SH-SY5Y (cell line): ENCODE results near the gene EFNB2.

Experiments used
- GATA2 ChIP-seq: IDR thresholded peaks from 2 replicates; pipeline ENCODE4 v1.6.1; 2011; ENCODE audit warnings: mild to moderate bottlenecking, low read depth, low read length
- GATA3 ChIP-seq: IDR thresholded peaks from 2 replicates; pipeline ENCODE4 v1.6.1; 2011; ENCODE audit warnings: low read depth, mild to moderate bottlenecking, low read length, moderate library complexity

The EFNB2 gene

DNA sequence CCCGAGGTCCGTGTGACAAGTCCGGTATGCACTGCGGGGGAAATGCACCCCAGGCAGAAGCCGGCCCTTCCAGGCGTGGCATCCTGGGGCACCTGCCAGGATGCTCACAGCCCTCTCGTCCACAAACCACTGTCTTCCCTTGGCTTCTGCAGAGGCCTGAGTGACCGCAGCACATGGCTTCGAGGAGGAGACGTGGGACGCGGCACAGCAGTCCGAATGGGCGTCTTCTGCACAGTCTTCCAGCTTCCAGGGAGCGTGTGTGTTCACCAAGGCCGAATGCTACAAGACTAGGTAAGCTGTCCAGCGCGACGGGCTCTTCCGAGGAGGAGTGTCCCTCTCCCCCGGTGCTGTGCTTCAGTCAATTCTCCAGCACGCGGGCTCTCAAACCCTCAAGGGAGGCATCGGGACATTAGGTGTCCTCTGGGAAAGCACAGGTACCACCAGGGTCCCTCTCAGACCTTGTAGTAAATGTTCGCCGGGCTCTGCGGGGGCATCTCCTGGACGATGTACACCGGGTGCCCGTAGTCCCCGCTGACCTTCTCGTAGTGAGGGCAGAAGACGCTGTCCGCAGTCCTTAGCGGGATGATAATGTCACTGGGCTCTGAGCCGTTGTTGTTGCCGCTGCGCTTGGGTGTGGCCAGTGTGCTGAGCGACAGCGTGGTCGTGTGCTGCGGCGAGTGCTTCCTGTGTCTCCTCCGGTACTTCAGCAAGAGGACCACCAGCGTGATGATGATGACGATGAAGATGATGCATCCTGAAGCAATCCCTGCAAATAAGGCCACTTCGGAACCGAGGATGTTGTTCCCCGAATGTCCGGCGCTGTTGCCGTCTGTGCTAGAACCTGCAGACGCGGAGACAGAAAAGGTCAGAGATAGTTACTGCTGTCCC, 42.6 kb downstream of the EFNB2 start:
- TF ChIP-seq GATA3: no peak
- TF ChIP-seq GATA2: no peak

DNA sequence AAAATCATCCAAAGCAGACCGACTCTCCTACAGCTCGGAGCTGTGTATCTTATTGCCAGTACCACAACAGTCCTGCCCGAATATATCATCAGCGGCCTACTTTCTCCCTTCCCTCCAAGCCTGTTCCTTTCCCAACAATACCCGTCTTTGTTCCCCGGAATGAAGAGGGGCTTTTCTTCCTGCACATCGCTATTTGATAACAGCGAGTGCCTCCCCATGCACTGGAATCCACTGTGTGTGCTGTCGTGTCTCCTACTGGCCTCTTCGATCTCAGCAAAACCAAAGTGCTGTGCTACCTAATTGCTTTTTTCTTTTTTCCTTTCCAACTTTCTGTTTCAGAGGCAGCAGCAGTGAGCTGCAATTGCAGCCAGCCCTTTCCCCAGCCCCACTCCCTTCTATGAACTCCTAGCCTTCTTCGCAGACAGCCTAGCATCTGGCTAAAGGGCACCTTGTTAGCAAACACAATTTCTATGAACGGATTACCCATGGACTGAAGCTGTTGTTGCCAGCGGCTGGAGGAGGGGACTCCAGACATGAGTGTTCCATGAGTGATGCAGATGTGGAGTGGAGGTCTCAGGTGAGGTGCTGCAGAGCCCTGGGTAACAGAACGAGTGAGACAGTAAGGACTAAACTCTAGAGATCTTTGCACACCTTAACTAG, 43.4 kb downstream of the EFNB2 start:
- TF ChIP-seq GATA3 (no peak), GATA2 (no peak)

DNA sequence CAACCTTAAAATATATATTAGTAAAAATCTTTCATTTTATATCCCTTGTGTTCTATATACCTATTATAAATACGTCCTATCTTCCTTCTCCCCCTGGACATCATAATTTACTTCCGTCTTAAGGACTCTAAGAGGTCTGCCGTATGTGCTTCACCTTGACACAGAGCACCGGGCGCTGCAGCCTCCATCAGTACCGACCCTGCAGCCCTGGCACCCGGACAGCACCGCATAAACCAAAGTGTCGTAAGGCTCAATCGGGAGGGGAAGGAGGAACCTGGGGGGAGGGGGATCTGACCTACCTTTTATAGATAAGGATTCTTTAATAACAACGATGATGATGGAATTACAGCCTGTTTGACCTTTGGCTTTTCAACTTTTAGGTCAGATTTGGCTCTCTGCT, 44.0 kb downstream of the EFNB2 start:
- TF ChIP-seq GATA3 (no peak), GATA2 (no peak)

DNA sequence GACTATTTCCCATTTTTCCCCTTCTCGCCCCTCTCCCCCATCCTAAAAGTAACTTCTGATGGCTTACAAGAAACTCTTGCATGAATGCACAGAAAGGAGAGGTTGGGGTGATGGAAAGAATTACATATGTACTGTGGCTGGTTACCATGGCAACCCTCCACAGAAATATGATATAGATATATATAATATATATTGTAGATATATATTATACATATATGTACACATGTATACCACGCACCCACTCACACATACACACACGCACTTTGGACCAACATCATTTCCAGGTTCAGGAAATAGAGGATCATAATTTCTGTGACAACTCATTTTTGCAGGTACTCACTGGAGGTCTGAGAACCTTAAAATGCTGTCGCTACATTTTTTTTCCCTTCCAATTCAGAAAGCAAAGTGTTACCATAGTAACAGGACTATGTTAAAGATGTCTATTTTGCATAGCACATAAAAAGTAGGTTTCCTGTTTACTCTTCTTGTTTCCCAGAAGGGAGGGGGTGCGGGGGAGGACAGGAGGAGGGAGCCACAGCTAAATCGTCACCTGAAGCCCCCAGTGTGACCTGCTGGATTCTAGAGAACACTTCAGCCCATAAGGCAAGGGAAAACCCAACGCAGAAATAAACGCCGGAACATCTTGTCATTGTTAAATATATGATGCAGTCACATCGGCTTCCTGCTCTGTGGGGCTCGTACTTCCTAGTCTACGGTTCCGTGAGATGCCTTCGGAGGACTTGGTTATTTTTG, 44.7 kb downstream of the EFNB2 start:
- no peak for TF ChIP-seq GATA2
- TF ChIP-seq GATA3: no peak

DNA sequence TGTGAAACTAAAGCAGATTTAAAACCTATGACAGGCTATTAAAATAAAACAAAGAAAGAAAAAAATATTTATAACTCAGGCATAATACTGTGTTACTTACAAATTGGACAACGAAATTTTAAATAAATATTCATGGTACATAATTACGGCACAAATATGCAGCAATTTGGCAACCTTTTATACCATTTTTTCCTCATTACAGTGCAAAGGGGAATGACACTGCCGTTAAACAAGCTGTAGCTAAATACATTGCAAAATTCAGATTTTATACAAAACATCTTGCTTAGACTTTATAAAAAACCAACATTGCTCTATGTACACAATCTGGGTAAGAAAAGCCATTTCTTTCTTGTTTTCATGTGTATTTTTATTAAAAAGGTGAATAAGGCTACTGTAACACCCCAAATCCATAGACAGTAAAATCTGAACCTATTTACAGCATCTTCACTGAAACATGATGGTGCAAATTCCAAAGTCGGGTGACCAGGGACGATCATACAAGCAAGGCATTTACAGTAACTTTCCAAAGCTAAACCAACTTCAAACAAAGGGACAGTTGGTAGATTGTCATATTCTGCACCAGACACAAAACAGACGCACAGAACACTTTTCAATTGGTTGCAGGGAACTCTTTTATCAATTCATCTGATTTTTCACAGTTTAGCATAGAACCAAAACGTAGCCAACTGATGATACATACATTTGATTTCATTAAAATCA, 45.5 kb downstream of the EFNB2 start:
- TF ChIP-seq GATA3 (0 out of 2 replicates have a peak, but pooled peaks have one; percentile 17), GATA2 (no peak)

DNA sequence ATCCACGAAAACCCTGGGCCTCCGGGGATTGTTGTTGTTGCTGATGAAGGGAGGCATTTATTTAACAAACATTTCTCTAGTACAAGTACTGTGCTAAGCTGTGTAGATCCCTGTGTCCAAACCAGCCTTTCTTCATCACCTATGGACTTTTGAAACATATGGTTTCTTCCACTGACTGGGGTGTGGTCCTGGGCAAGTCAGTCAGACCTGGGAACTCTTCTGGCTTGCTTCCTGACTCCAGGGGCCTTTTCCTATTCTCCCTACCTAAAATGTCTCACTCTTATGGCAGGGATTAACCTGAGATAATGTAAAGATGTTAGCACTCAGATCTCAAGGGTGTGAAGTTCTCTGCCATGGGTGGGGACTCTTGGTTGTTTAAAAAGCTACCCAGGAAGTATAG, 46.8 kb downstream of the EFNB2 start:
- TF ChIP-seq GATA2: no peak
- TF ChIP-seq GATA3: no peak

DNA sequence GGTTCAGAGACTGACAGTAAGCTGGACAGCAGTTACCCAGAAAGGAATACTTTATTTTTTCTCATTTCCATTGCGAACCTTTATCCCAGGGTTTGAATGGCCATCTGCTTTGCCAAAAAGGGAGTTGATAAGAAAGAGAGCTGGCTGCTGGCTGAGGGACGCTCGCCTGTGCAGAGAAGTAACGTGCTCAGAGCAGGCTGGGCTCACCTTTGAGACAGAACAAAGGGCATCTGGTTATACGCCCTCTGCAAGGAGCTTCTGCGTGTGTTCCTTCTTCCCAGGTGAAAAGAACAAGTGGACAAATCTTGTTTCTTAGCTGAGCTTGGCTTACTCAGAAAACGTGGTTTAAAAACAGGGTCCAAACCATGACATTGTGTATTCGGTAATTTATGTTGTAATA, 47.4 kb downstream of the EFNB2 start:
- TF ChIP-seq GATA2: no peak
- no peak for TF ChIP-seq GATA3

DNA sequence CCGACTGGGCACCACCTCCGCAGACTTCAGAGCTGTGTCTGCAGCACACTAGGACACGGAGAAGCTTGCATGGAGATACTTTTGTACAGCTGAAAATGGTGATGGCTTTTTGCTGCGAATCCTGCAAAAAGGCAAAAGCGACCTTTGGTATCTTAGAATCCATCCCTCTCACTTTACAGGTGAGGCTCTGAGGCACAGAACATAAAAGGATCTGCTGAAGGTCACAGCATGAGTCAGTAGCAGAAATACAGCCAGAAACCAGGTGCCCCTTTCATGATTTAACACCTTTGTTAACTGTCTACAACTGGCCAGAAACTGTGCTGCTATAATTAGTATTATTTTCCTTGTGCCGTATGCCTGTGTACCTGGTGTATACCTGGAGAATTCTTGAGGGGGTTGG, 48.3 kb downstream of the EFNB2 start:
- TF ChIP-seq GATA2: no peak
- no peak for TF ChIP-seq GATA3

DNA sequence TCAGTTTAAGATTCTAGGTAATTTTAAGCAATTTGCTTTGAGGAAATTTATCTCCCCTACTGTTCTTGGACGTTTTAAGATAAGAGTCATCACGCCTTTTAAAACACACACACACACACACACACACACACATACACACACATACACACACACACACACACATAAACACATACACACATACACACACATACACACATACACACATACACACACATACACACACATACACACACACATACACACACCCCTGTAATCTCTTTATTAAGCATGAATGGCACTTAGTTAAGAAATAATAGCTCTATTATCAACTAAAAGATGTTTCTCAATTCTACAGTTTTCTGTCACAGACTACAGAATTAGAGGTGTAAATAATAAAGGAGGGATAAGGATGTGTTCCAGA, 49.2 kb downstream of the EFNB2 start:
- TF ChIP-seq GATA2: no peak

DNA sequence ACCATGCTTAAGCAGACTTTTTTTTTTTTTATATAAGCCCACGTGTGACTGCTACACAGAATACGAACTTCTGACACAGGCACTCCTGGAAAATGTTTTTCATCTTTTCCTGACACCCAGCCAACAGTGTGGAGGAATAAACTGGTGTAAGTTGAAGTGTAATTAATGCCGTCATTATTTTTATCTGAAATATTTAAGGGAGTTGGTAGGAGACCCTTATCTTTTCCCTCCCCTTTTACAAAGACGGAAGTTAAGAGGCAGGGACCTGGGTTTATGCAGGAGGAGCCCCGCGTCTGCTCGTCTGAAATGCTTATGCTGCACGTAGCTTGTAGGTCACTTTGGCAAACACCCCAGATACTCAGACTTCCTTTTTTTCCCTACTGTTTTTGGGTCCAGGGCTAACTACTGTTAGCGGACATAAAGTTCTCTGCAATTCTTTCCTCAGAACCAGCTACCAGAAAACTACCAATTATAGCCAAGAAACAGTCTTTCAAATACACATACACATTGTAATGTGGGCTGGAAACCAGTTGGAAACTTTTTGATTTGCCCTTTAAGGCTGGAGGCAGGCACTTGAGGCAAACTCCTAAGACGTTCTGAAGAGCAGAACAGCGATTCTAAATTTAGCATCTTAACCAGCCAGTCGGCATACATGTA, 50.8 kb downstream of the EFNB2 start:
- TF ChIP-seq GATA2: no peak
- no peak for TF ChIP-seq GATA3

DNA sequence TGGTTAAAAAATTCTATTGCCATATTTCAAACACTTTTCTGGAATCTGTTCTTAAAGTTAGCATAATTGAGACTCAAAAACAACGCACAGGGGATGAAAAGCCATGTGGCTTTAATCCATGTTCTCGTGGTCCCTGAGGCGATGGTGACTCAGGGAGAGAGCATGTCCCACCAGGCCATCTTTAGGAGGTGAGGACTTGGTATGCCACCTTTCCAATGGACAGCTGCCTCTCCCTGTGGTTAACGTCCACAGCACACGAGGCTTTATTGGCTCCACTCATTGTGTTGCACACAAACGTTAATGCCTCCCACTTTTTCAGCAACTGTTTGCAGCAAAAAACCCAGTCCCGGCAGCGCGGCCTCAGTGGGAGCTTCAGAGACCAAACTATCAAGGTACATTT, 51.4 kb downstream of the EFNB2 start:
- TF ChIP-seq GATA3: no peak
- TF ChIP-seq GATA2: no peak

DNA sequence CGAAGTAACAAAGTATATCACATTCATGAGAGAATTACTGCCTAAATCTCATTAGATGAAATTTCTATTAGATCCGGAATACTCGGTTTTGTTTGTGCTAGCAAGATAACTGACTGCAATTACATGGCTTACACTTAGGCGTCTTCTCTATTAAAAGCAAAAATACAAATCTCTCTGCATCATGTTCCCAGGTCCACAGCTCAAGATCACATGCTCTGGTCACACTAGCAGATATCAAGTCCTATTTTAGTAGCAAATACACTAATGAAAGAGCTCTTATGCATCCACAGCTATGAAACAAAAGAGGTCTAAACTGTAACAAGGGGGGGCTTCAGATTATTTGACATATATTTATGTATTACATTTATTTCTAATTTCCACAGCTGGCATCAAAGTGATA, 53.5 kb downstream of the EFNB2 start:
- TF ChIP-seq GATA3 (no peak), GATA2 (no peak)

DNA sequence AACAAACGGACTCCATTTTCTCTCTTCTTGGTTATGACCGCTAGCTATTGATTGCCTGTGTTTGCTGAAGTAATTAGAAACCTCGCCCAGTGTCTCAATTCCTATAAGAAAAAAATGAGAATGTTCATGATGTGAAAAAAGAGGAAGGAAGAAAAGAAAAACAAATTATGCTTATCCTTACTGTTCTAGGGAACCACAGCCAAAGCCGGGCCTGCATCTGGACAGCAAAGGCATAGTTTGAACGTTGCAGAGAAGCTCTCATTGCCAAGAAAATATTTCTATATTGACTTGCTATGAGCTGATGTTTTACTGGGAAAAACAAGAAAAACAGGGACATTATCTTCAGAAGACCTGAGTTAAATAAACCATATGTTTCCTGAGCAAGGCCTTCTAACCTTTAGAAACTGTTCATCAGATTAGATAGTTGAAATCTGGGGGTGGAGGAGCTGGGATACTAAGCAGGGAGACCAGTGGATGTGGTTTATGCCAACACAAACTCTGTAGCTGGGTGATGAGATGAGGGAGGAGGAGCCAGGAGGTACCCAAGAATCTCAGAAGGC, 55.0 kb downstream of the EFNB2 start:
- TF ChIP-seq GATA3: no peak

DNA sequence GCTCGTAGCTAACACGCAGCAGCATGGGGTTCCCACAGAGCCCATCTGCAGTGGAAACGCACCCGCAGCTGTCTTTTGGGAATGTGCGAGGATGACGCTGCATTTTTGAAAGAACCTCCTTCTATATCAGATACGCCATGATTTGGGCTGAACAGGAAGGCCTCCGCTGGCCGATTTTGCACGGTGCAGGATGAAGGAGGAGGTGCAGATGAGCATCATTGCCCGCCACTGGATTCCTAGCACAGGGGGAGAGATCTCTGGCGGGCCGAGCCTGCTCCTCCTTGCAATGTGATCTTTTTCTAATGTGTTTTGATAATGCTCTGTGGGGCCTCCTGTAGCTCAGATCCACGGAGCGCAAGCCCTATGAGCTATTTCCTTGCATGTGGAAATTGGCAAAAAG, 55.5 kb downstream of the EFNB2 start:
- TF ChIP-seq GATA2: no peak
- no peak for TF ChIP-seq GATA3
